ENCODE results near the gene AUTS2. TPM values are rescaled to one million over a fixed set of nuclear protein-coding genes. Genes with fewer than 3 reads are reported as not detected.

Gene AUTS2
- total RNA-seq, 1 experiment from 2014 or later = 256 TPM

DNA sequence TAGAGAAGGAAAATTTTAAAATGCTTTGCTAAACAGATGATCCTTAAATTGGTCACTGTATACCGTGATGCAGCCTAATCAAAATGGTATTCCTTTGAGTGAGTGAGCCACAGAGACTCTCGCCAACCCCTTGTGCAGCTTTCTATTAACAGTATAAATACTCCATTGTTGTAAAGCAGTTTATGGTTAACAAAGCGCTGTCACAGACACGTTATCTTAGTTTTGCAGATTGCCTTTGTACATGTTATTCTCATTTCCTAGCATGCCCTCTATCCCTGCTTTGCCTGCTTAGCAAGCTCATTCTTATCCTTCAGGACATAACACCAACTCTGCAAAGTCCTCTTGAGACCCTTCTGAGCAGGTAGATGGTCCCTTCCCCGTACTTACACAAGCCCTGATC lies 694.4 kb downstream of the AUTS2 start:
- Mint-ChIP-seq H3K9me3 (peaks cover 0 to 3% of the 10 kb centered on the region in 2 experiments; a peak in 1 of 5 replicates), H3K4me3 (no peak overlapping the region), H3K36me3 (ENCODE audit: insufficient read depth in 1 of 3, low read depth in 3 of 3) (peaks cover 0 to 7% (median 0%) of the 10 kb centered on the region in 3 experiments; a peak in 1 of 7 replicates), H3K27me3 (ENCODE audit: low read depth) (no peaks in the 10 kb centered on the region), H3K4me1 (no peaks in the 10 kb centered on the region), H3K27ac (no peak overlapping the region)
- H3K79me1 ChIP-seq (ENCODE audit: insufficient read depth, low read depth, low read length, poor library complexity, severe bottlenecking) = no peaks in the 10 kb centered on the region
- WGBS (ENCODE audit: extremely low coverage, insufficient read length, low lambda C conversion rate) = no CpG with 5 or more reads among the region's 5 CpGs
- TF ChIP-seq, protein P1, sequence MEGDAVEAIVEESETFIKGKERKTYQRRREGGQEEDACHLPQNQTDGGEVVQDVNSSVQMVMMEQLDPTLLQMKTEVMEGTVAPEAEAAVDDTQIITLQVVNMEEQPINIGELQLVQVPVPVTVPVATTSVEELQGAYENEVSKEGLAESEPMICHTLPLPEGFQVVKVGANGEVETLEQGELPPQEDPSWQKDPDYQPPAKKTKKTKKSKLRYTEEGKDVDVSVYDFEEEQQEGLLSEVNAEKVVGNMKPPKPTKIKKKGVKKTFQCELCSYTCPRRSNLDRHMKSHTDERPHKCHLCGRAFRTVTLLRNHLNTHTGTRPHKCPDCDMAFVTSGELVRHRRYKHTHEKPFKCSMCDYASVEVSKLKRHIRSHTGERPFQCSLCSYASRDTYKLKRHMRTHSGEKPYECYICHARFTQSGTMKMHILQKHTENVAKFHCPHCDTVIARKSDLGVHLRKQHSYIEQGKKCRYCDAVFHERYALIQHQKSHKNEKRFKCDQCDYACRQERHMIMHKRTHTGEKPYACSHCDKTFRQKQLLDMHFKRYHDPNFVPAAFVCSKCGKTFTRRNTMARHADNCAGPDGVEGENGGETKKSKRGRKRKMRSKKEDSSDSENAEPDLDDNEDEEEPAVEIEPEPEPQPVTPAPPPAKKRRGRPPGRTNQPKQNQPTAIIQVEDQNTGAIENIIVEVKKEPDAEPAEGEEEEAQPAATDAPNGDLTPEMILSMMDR (conservative IDR thresholded peaks at IDR 0.05) = no peak
- no peak overlapping the region for H2BK5ac ChIP-seq (ENCODE audit: insufficient read length, low read length)
- no peak overlapping the region for H3K56ac ChIP-seq (ENCODE audit: insufficient read length, low read depth, low read length)
- no peaks in the 10 kb centered on the region for H3K4me1 ChIP-seq (ENCODE audit: insufficient read depth, low read length)
- no peak overlapping the region for H4K5ac ChIP-seq (ENCODE audit: insufficient read length, low read depth, low read length)
- H2BK12ac ChIP-seq (ENCODE audit: insufficient read length, low read depth, low read length) = no peak overlapping the region
- no peak overlapping the region for H3K27ac ChIP-seq (ENCODE audit: insufficient read length, low read depth, low read length)
- H3K79me2 ChIP-seq (ENCODE audit: insufficient read depth, low read length) = no peaks in the 10 kb centered on the region
- no peak overlapping the region for H2BK15ac ChIP-seq (ENCODE audit: low read depth, low read length)
- H2BK120ac ChIP-seq (ENCODE audit: low read depth, low read length, poor library complexity, severe bottlenecking) = no peak overlapping the region
- no peak overlapping the region for H2AFZ ChIP-seq (ENCODE audit: low read length)
- no peak overlapping the region for H3K4me2 ChIP-seq (ENCODE audit: insufficient read depth, insufficient read length, low read length)
- H3K18ac ChIP-seq (ENCODE audit: insufficient read length, low read depth, low read length) = no peak overlapping the region
- no peak overlapping the region for H2BK20ac ChIP-seq (ENCODE audit: low read depth, low read length, poor library complexity, severe bottlenecking)
- H3K23me2 ChIP-seq (ENCODE audit: insufficient read length, low read depth, low read length, poor library complexity, severe bottlenecking) = no peaks in the 10 kb centered on the region
- no peak overlapping the region for H3K14ac ChIP-seq (ENCODE audit: insufficient read depth, low read length)
- H3K27me3 ChIP-seq (ENCODE audit: insufficient read depth, low read length) = no peaks in the 10 kb centered on the region
- H3K9ac ChIP-seq (ENCODE audit: extremely low read depth, insufficient read length, low read length) = no peak overlapping the region
- no peak overlapping the region for H4K8ac ChIP-seq (replicated peaks; ENCODE audit: insufficient read length, low read depth, low read length)
- no peak overlapping the region for H4K91ac ChIP-seq (ENCODE audit: insufficient read length, low read depth, low read length)
- no peak overlapping the region for H3K4ac ChIP-seq (ENCODE audit: low read depth, low read length)
- H3K9me3 ChIP-seq (ENCODE audit: control insufficient read depth, low read depth, low read length) = no peaks in the 10 kb centered on the region
- DNase-seq = no peak
- no peak overlapping the region for H3K23ac ChIP-seq (ENCODE audit: insufficient read length, low read depth, low read length)
- no peaks in the 10 kb centered on the region for H4K20me1 ChIP-seq (ENCODE audit: control insufficient read depth, insufficient read depth, insufficient read length)
- H2AK5ac ChIP-seq (ENCODE audit: insufficient read length, low read length) = no peak overlapping the region
- H3T11ph ChIP-seq (ENCODE audit: low read length) = no peak overlapping the region

All from H9 (cell line).